ENCODE measurements around the gene UBE2F.

GRCh38 chr2:237942513-237942899, 24.3 kb upstream of the UBE2F start:
- TF ChIP-seq CTCF (IDR thresholded peaks at IDR 0.05) (no peak), POLR2A (IDR thresholded peaks at IDR 0.05) (no peak)

Data from uterus (tissue), 2 donors.